Cardiac fibroblast (primary cell): Measurements from ENCODE around the gene CMTR2.

ENCODE experiments used
- DNase-seq, 2 donors: peaks; one replicate each; pipeline versions ENCODE4 v3.0.0 to v3.0.0-alpha.2; 2010; ENCODE audit warnings: low read depth in 2 of 2
- H3K4me3 ChIP-seq, 2 donors: replicated peaks in 1 of 2; 1 replicate in 1 of 2; 2 replicates in 1 of 2; pipeline ENCODE4 v1.5.1; 2011; ENCODE audit warnings: low read depth in 2 of 2, low read length in 2 of 2, mild to moderate bottlenecking in 2 of 2, moderate library complexity in 1 of 2
- CTCF ChIP-seq: IDR thresholded peaks from one replicate; pipeline ENCODE4 v1.5.1; 2011; ENCODE audit warnings: low read depth, mild to moderate bottlenecking, low read length, inconsistent platforms

Gene CMTR2

GRCh38 chr16:71249399-71249798, 39.8 kb downstream of the CMTR2 start:
- H3K4me3 ChIP-seq = no peak overlapping the region
- TF ChIP-seq CTCF = no peak
- no peak for DNase-seq

GRCh38 chr16:71247478-71247877, 41.7 kb downstream of the CMTR2 start:
- DNase-seq = no peak
- no peak for TF ChIP-seq CTCF

GRCh38 chr16:71246309-71246708, 42.9 kb downstream of the CMTR2 start:
- H3K4me3 ChIP-seq = no peak overlapping the region
- no peak for TF ChIP-seq CTCF
- DNase-seq = no peak

More at GRCh38 chr16:71247478-71247877, 41.7 kb downstream of the CMTR2 start:
- no peak overlapping the region for H3K4me3 ChIP-seq

DNA sequence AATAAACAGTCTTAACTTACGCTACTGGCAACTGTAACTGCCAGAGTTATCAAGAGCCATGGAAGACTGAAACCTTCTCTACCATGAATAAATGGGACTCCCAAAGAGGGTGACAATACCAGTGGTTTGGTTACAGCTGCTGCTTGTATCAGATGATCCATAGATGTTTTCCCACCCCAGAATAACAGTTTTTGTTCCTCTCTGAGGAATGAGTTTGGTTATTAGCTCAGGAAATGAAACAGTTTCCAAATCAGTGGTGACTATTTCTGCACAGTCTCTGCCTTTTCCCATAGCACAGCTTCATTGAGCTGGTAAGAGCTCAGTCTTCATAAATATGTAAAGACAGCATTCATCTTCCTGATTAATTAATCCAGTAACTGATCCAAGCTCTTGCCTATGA, 44.7 kb downstream of the CMTR2 start:
- no peak for DNase-seq
- no peak for TF ChIP-seq CTCF

GRCh38 chr16:71242601-71243000, 46.6 kb downstream of the CMTR2 start:
- no peak for TF ChIP-seq CTCF
- H3K4me3 ChIP-seq = no peak overlapping the region
- no peak for DNase-seq

More for the DNA sequence above, 44.7 kb downstream of the CMTR2 start:
- H3K4me3 ChIP-seq = no peak overlapping the region

DNA sequence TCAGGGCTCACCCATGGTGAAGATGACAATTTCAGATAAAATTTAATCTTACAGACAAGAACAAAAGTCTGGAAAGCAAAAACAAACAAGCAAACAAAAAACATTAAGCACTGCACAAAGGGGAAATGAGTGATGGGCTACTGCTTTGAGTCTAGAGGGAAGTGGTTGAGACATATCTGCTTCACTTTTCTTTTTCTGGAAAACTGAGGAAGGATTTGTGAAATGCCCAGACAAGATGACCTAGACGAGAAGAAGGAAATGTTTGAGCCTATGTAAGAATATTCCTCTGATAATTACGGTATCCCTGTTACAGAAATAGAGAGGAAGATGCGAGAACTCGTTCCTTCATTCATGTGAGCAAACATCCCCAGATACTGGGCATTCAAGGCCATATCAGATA, 47.2 kb downstream of the CMTR2 start:
- no peak for TF ChIP-seq CTCF
- DNase-seq = no peak
- H3K4me3 ChIP-seq = no peak overlapping the region
